GM12878 (cell line): Measurements from ENCODE around the gene HDDC3. TPM values are rescaled to one million over a fixed set of nuclear protein-coding genes. Genes with fewer than 3 reads are reported as not detected.

ENCODE experiments used
- CHD1 ChIP-seq: IDR thresholded peaks from 2 replicates; pipeline ENCODE4 v1.6.1; 2012; ENCODE audit warnings: low read depth, low read length, improper control_type of control experiment
- CUX1 ChIP-seq: IDR thresholded peaks from 2 replicates; pipeline ENCODE4 v1.6.1; 2012; ENCODE audit warnings: improper control_type of control experiment, low read depth, low read length; ENCODE audit not compliant: insufficient replicate concordance
- EZH2 ChIP-seq: IDR thresholded peaks from 2 replicates; pipeline ENCODE4 v1.6.1; 2012; ENCODE audit warnings: low read depth, mild to moderate bottlenecking, control low read depth, inconsistent platforms, low read length, borderline replicate concordance; ENCODE audit not compliant: control insufficient read depth
- MXI1 ChIP-seq: fragments of 150-350 bp; IDR thresholded peaks from 2 replicates; pipeline ENCODE4 v1.6.1; 2011; ENCODE audit warnings: low read depth, mild to moderate bottlenecking, inconsistent platforms, low read length, improper control_type of control experiment
- POU2F2 ChIP-seq: IDR thresholded peaks from 3 replicates; pipeline ENCODE4 v1.6.1; 2011; ENCODE audit warnings: low read depth, mild to moderate bottlenecking, low read length, borderline replicate concordance
- RBBP5 ChIP-seq: fragments of 200-600 bp; sonication (generic); conservative IDR thresholded peaks from 2 replicates; pipeline ENCODE4 v1.6.1; 2016
- RUNX3 ChIP-seq: IDR thresholded peaks from 2 replicates; pipeline ENCODE4 v1.6.1; 2012; ENCODE audit warnings: low read length, inconsistent platforms
- SIN3A ChIP-seq: IDR thresholded peaks from 2 replicates; pipeline ENCODE4 v1.6.1; 2012; ENCODE audit warnings: low read depth, low read length, improper control_type of control experiment
- SMAD5 ChIP-seq: IDR thresholded peaks from 2 replicates; pipeline ENCODE4 v1.6.1; 2016; ENCODE audit warnings: antibody characterized with exemption, low read depth
- SREBF1 ChIP-seq: IDR thresholded peaks from 2 replicates; pipeline ENCODE4 v1.6.1; 2012; ENCODE audit warnings: mild to moderate bottlenecking, low read length
- YY1 ChIP-seq: IDR thresholded peaks from 2 replicates; pipeline ENCODE4 v1.6.1; 2011; ENCODE audit warnings: low read depth, mild to moderate bottlenecking, low read length
- ZBED1 ChIP-seq: IDR thresholded peaks from 2 replicates; pipeline ENCODE4 v1.6.1; 2016; ENCODE audit warnings: borderline replicate concordance
- ZSCAN29 ChIP-seq: fragments of 450-650 bp; IDR thresholded peaks from 2 replicates; pipeline ENCODE4 v1.6.1; 2017; ENCODE audit warnings: mild to moderate bottlenecking, moderate library complexity
- polyA plus RNA-seq, 11 experiments: library from polyadenylated mRNA; depleted of rRNA in 4 of 11; unstranded in 6 of 11; stranded (reverse) in 5 of 11; fragments of >200 nt; fragmentation: Nextera tagmentation in 4 of 11; fragmentation: Illumina TruSeq in 1 of 11; extraction: Ambion mirVana in 4 of 11; extraction: Trizol in 1 of 11; gene quantifications; 1 replicate in 1 of 11; 2 replicates in 10 of 11; pipeline versions ENCODE4 v1.2.1 to v1.2.3, GENCODE V29; 2011 to 2016; ENCODE audit warnings: inconsistent platforms in 2 of 11, missing spikeins in 2 of 11, low read depth in 1 of 11
- total RNA-seq, 4 experiments: library from RNA; depleted of rRNA in 3 of 4; stranded (reverse); fragments of >200 nt in 3 of 4; fragmentation: Illumina TruSeq in 1 of 4; extraction: Trizol in 1 of 4; gene quantifications; 2 replicates each; pipeline versions ENCODE4 v1.2.1 to v1.2.3, GENCODE V29; 2013 to 2021
- TF ChIP-seq, protein P1 (sequence below): IDR thresholded peaks from 2 replicates; pipeline ENCODE4 v1.6.1; 2012; ENCODE audit warnings: mild to moderate bottlenecking, low read depth, low read length
- TF ChIP-seq, protein P2 (sequence below): fragments of 450-650 bp; IDR thresholded peaks from 2 replicates; pipeline ENCODE4 v1.6.1; 2016; ENCODE audit warnings: mild to moderate bottlenecking
- TF ChIP-seq, protein P3 (sequence below): IDR thresholded peaks from 2 replicates; pipeline ENCODE4 v1.6.1; 2011; ENCODE audit warnings: low read depth, mild to moderate bottlenecking, low read length, moderate library complexity, borderline replicate concordance; ENCODE audit errors: extremely low read depth

Gene HDDC3
- total and polyA plus RNA-seq, 10 of the 15 experiments (the other 5 are each of a cell fraction or from before 2014, with no cell fraction given): 5.6 to 39.5 (median 23.0) TPM

DNA sequence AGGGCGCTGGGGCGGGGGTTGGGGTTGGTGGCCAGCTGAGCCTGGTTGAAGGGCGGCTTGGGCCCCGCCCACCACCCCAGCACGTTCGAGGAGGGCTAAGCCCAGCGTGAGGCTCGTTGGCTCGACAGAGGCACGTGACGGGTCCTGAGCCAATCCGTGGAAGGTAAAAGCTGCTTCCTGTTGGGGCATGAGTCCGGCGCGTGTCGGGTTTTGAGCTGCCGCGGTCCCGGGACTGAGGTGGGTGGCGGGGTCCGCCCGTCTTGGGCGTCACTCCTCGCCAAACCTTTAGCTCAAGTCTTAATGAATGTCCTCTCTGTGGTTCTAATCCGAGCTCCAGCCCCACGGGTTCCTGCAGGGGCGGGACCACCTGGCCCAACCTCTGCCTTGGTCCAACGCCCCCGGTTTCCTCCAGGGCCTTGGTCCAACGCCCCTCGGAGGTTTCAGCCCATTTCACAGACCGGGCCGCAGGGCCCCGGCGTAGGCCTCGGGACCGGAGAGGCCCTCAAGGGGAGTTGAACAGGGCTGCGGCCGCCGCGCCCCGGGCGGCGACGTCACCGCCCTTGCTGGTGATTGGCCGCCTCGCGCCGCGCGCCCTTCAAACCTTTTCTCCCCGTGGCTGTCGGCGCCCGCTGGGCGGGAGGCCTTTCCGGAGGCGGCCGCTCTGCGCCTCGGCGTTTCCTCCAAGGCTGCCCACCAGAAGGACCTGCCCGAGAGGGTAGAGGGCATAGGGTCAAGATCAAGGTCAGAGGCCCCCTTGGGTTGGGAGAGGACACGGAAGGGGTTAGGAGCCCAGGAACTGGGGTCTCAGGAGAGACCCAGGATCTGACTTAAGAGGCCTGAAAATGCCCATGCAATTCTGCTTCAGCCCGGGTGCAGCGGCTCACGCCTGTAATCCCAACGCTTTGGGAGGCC, 22.6 kb upstream of the HDDC3 start, which contains the start of gene RCCD1 (continued):
- no peak for TF ChIP-seq RBBP5
- peak; percentile 91 for TF ChIP-seq MXI1
- TF ChIP-seq, protein P1, sequence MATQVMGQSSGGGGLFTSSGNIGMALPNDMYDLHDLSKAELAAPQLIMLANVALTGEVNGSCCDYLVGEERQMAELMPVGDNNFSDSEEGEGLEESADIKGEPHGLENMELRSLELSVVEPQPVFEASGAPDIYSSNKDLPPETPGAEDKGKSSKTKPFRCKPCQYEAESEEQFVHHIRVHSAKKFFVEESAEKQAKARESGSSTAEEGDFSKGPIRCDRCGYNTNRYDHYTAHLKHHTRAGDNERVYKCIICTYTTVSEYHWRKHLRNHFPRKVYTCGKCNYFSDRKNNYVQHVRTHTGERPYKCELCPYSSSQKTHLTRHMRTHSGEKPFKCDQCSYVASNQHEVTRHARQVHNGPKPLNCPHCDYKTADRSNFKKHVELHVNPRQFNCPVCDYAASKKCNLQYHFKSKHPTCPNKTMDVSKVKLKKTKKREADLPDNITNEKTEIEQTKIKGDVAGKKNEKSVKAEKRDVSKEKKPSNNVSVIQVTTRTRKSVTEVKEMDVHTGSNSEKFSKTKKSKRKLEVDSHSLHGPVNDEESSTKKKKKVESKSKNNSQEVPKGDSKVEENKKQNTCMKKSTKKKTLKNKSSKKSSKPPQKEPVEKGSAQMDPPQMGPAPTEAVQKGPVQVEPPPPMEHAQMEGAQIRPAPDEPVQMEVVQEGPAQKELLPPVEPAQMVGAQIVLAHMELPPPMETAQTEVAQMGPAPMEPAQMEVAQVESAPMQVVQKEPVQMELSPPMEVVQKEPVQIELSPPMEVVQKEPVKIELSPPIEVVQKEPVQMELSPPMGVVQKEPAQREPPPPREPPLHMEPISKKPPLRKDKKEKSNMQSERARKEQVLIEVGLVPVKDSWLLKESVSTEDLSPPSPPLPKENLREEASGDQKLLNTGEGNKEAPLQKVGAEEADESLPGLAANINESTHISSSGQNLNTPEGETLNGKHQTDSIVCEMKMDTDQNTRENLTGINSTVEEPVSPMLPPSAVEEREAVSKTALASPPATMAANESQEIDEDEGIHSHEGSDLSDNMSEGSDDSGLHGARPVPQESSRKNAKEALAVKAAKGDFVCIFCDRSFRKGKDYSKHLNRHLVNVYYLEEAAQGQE: no peak
- TF ChIP-seq SREBF1: no peak
- no peak for TF ChIP-seq CHD1
- TF ChIP-seq YY1: peak; percentile 71; the same call in 1 of the 2 replicates
- TF ChIP-seq ZSCAN29: no peak
- TF ChIP-seq ZBED1: no peak
- TF ChIP-seq RUNX3: peak; percentile 32
- peak; percentile 59; the same call in 2 of the 3 replicates for TF ChIP-seq POU2F2
- peak; percentile 18 for TF ChIP-seq CUX1
- TF ChIP-seq, protein P2, sequence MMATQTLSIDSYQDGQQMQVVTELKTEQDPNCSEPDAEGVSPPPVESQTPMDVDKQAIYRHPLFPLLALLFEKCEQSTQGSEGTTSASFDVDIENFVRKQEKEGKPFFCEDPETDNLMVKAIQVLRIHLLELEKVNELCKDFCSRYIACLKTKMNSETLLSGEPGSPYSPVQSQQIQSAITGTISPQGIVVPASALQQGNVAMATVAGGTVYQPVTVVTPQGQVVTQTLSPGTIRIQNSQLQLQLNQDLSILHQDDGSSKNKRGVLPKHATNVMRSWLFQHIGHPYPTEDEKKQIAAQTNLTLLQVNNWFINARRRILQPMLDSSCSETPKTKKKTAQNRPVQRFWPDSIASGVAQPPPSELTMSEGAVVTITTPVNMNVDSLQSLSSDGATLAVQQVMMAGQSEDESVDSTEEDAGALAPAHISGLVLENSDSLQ: peak; percentile 45; the same call in 1 of the 2 replicates
- peak; percentile 81; the same call in 1 of the 2 replicates for TF ChIP-seq SMAD5
- TF ChIP-seq, protein P3, sequence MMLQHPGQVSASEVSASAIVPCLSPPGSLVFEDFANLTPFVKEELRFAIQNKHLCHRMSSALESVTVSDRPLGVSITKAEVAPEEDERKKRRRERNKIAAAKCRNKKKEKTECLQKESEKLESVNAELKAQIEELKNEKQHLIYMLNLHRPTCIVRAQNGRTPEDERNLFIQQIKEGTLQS: peak; percentile 87
- no peak for TF ChIP-seq EZH2
- TF ChIP-seq SIN3A: peak; percentile 98
